NB4 (cell line): ENCODE data around the gene GABBR2.

ENCODE experiments used
- POLR2A ChIP-seq: IDR thresholded peaks from 2 replicates; pipeline ENCODE4 v1.6.1; 2011; ENCODE audit warnings: mild to moderate bottlenecking; ENCODE audit not compliant: insufficient read length; ENCODE audit errors: extremely low read depth
- TF ChIP-seq, protein P1 (sequence below): IDR thresholded peaks from one replicate; pipeline ENCODE4 v1.5.1; 2012; ENCODE audit warnings: low read depth, low read length

DNA sequence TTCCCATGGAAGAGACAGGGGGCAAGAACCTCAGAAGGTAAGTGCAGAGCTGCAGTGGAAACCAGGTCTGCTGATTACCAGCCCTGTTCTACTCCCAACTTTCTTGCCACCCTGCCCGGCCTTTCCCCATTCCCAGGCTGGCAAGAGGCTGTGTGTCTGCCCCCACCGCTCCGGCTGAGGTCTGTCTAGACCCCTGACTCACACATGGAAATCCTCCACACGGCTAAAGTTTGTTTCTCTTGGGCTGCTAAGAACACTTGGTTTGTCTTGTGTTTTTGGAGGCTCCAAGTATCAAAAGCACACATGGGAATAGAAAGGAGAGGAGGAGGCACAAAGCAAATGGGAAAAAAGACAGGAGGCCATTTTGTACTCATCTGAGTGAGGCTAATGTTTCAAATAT, 168.3 kb downstream of the GABBR2 start:
- TF ChIP-seq, protein P1, sequence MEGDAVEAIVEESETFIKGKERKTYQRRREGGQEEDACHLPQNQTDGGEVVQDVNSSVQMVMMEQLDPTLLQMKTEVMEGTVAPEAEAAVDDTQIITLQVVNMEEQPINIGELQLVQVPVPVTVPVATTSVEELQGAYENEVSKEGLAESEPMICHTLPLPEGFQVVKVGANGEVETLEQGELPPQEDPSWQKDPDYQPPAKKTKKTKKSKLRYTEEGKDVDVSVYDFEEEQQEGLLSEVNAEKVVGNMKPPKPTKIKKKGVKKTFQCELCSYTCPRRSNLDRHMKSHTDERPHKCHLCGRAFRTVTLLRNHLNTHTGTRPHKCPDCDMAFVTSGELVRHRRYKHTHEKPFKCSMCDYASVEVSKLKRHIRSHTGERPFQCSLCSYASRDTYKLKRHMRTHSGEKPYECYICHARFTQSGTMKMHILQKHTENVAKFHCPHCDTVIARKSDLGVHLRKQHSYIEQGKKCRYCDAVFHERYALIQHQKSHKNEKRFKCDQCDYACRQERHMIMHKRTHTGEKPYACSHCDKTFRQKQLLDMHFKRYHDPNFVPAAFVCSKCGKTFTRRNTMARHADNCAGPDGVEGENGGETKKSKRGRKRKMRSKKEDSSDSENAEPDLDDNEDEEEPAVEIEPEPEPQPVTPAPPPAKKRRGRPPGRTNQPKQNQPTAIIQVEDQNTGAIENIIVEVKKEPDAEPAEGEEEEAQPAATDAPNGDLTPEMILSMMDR: no peak
- TF ChIP-seq POLR2A: no peak
